Measurements from ENCODE around the gene KAZN. TPM values are rescaled to one million over a fixed set of nuclear protein-coding genes. Genes with fewer than 3 reads are reported as not detected.

KAZN gene
- total and polyA plus RNA-seq, 11 donors = 0.65 to 6.5 (median 2.3) TPM

- no peak overlapping the region for H3K27ac ChIP-seq
- TF ChIP-seq POLR2A (IDR thresholded peaks at IDR 0.05) (no peak), CTCF (IDR thresholded peaks at IDR 0.05) (no peak)
- no peaks in the 10 kb centered on the region for H3K36me3 ChIP-seq
- peaks cover 0 to 20% (median under 1%) of the 10 kb centered on the region in 12 donors for H3K4me1 ChIP-seq
- H3K9me3 ChIP-seq = peaks cover 0 to 7% (median 0%) of the 10 kb centered on the region in 12 donors
- no peak for DNase-seq
- no peak overlapping the region for H3K4me3 ChIP-seq
- intact Hi-C loops (cut with DNase I) = loop anchor here in 1 of 10 donors (10.0 kb wide), 1 partner anchor 278 kb away; no protein-coding TSS in a partner anchor
- WGBS, 4 donors = 74 to 92% (median 83%) methylated on average over 4 of the region's 4 CpGs
- no peak for ATAC-seq
- H3K27me3 ChIP-seq = no peaks in the 10 kb centered on the region
Observed at GRCh38 chr1:15146971-15147376, 548.5 kb downstream of the KAZN start.

GRCh38 chr1:15148004-15148403 lies 549.5 kb downstream of the KAZN start:
- ATAC-seq = no peak
- no peak for DNase-seq
- Histone ChIP-seq H3K9me3 (no peaks in the 10 kb centered on the region), H3K27ac (no peak overlapping the region), H3K36me3 (no peaks in the 10 kb centered on the region), H3K4me1 (peaks cover 0 to 22% (median 4%) of the 10 kb centered on the region in 12 donors), H3K27me3 (no peaks in the 10 kb centered on the region), H3K4me3 (no peak overlapping the region)
- no peak for TF ChIP-seq POLR2A (IDR thresholded peaks at IDR 0.05)
- TF ChIP-seq CTCF (IDR thresholded peaks at IDR 0.05) = no peak
- intact Hi-C loops (cut with DNase I) = loop anchor here in 1 of 10 donors (10.0 kb wide), 1 partner anchor 277 kb away; no protein-coding TSS in a partner anchor
- WGBS, 4 donors = 78 to 89% (median 85%) methylated on average over 6 of the region's 6 CpGs

- Histone ChIP-seq H3K4me1 (peaks cover 0 to 27% (median 4%) of the 10 kb centered on the region in 12 donors), H3K9me3 (no peaks in the 10 kb centered on the region), H3K4me3 (no peak overlapping the region), H3K27me3 (no peaks in the 10 kb centered on the region), H3K36me3 (no peaks in the 10 kb centered on the region), H3K27ac (no peak overlapping the region)
- no peak for TF ChIP-seq POLR2A (IDR thresholded peaks at IDR 0.05)
- TF ChIP-seq CTCF (IDR thresholded peaks at IDR 0.05) = no peak
- WGBS, 4 donors = 90 to 93% (median 92%) methylated on average over 9 of the region's 9 CpGs
- no peak for ATAC-seq
- DNase-seq = no peak
- intact Hi-C loops (cut with DNase I) = loop anchor here in 1 of 10 donors (10.0 kb wide), 1 partner anchor 276 kb away; no protein-coding TSS in a partner anchor
Observed at GRCh38 chr1:15148475-15148874, 550.0 kb downstream of the KAZN start.

GRCh38 chr1:15148941-15149340 lies 550.5 kb downstream of the KAZN start:
- TF ChIP-seq POLR2A (IDR thresholded peaks at IDR 0.05) (no peak), CTCF (IDR thresholded peaks at IDR 0.05) (no peak)
- WGBS, 4 donors = 0% methylated on average over 1 of the region's 1 CpG
- intact Hi-C loops (cut with DNase I) = loop anchor here in 1 of 10 donors (10.0 kb wide), 1 partner anchor 276 kb away; no protein-coding TSS in a partner anchor
- DNase-seq (no peak), ATAC-seq (no peak)
- Histone ChIP-seq H3K9me3 (no peaks in the 10 kb centered on the region), H3K4me1 (peaks cover 0 to 29% (median 4%) of the 10 kb centered on the region in 12 donors), H3K36me3 (no peaks in the 10 kb centered on the region), H3K4me3 (no peak overlapping the region), H3K27ac (no peak overlapping the region), H3K27me3 (peaks cover 0 to 3% (median 0%) of the 10 kb centered on the region in 9 donors)
